GM12872 (cell line): ENCODE results near the gene KHDC1L.

ENCODE experiments used
- CTCF ChIP-seq: IDR thresholded peaks from 3 replicates; pipeline ENCODE4 v1.5.1; 2011; ENCODE audit warnings: low read depth, mild to moderate bottlenecking, low read length, moderate library complexity; ENCODE audit not compliant: insufficient read depth

Gene KHDC1L

GRCh38 chr6:73227606-73228255 is 2.4 kb upstream of the KHDC1L start:
- TF ChIP-seq CTCF = no peak

- TF ChIP-seq CTCF = no peak
Observed at GRCh38 chr6:73216859-73217258, 8.4 kb downstream of the KHDC1L start.

GRCh38 chr6:73209117-73209516 is 16.2 kb downstream of the KHDC1L start:
- no peak for TF ChIP-seq CTCF

GRCh38 chr6:73207221-73207837 is 18.0 kb downstream of the KHDC1L start:
- no peak for TF ChIP-seq CTCF

GRCh38 chr6:73204252-73204651 is 21.0 kb downstream of the KHDC1L start:
- no peak for TF ChIP-seq CTCF

GRCh38 chr6:73203098-73203497 is 22.2 kb downstream of the KHDC1L start:
- TF ChIP-seq CTCF = no peak

GRCh38 chr6:73200735-73201134 is 24.6 kb downstream of the KHDC1L start:
- TF ChIP-seq CTCF = no peak
